ENCODE measurements around the gene NXT1.

NXT1 gene

GRCh38 chr20:23393996-23394775 lies 43.6 kb downstream of the NXT1 start:
- DNase-seq: no peak

GRCh38 chr20:23396950-23397627 lies 46.5 kb downstream of the NXT1 start:
- no peak for DNase-seq

GRCh38 chr20:23397961-23398360 lies 47.4 kb downstream of the NXT1 start:
- no peak for DNase-seq

GRCh38 chr20:23399568-23400241 lies 49.1 kb downstream of the NXT1 start:
- no peak for DNase-seq

- DNase-seq: no peak
These were observed 50.5 kb downstream of the NXT1 start for GRCh38 chr20:23401051-23401450.

GRCh38 chr20:23403751-23404150 lies 53.2 kb downstream of the NXT1 start:
- DNase-seq: no peak

GRCh38 chr20:23404196-23404595 lies 53.6 kb downstream of the NXT1 start:
- no peak for DNase-seq
